Measurements from ENCODE around the gene MFSD12. TPM values are rescaled to one million over a fixed set of nuclear protein-coding genes. Genes with fewer than 3 reads are reported as not detected.

Gene MFSD12
- total and polyA plus RNA-seq, 2 of the 8 experiments (the other 6 are each of a cell fraction or from before 2014, with no cell fraction given) = 59.6 to 71.3 TPM

GRCh38 chr19:3586707-3587346, 29.4 kb upstream of the MFSD12 start:
- no peak overlapping the region for H3K27ac ChIP-seq (ENCODE audit: low read depth, low read length)
- no peak overlapping the region for H2BK120ac ChIP-seq (replicated peaks; ENCODE audit: low read depth, low read length)
- peaks cover 0 to 2% of the 10 kb centered on the region in 2 experiments for H4K20me1 ChIP-seq (replicated peaks in 1 of 2; ENCODE audit: control insufficient read depth in 1 of 2, insufficient read depth in 2 of 2, low read length in 2 of 2)
- no peak overlapping the region for H4K91ac ChIP-seq (replicated peaks; ENCODE audit: insufficient read length, low read length)
- DNase-seq (ENCODE audit: low read depth in 1 of 2, low spot score in 2 of 2) = no peak
- no peak overlapping the region for H3K4me3 ChIP-seq (ENCODE audit: extremely low read depth in 1 of 4, insufficient read depth in 2 of 4, low read depth in 3 of 4, low read length in 4 of 4)
- no peak overlapping the region for H2AFZ ChIP-seq (ENCODE audit: low read length)
- WGBS, 2 experiments (ENCODE audit: extremely low coverage in 1 of 2, insufficient coverage in 1 of 2, insufficient read length in 1 of 2, insufficient replicate concordance in 2 of 2, low coverage in 1 of 2, low lambda C conversion rate in 2 of 2, missing lambda C conversion rate in 1 of 2) = 83% methylated on average over 28 of the region's 31 CpGs; no CpG with 5 or more reads in 1 of the 2 experiments
- no peaks in the 10 kb centered on the region for H3K36me3 ChIP-seq (ENCODE audit: control insufficient read depth in 2 of 4, insufficient read depth in 4 of 4, low read length in 3 of 4)
- no peak overlapping the region for H2BK20ac ChIP-seq (ENCODE audit: low read length)
- H2BK15ac ChIP-seq (ENCODE audit: low read length) = no peak overlapping the region
- CTCF ChIA-PET (ENCODE audit: partially characterized antibody) = interaction anchor here (0.7 to 4.7 kb wide), 15 partner anchors 9 to 122 kb away, joined by 3 to 38 read pairs (median 5); partner anchors contain the start of genes TEKTIP1 and TJP3
- POLR2A ChIA-PET (ENCODE audit: partially characterized antibody) = interaction anchor here (1.4 to 1.8 kb wide), 3 partner anchors 8 to 11 kb away, joined by 3 to 7 read pairs (median 7); no protein-coding TSS in a partner anchor
- H3K23me2 ChIP-seq (ENCODE audit: low read depth, low read length) = peaks cover 5% of the 10 kb centered on the region; the same call in 1 of the 2 replicates
- H2BK12ac ChIP-seq (ENCODE audit: low read depth, low read length) = no peak overlapping the region
- no peak overlapping the region for H2AK5ac ChIP-seq (ENCODE audit: low read depth, low read length)
- no peaks in the 10 kb centered on the region for H3K79me1 ChIP-seq (ENCODE audit: low read depth, low read length)
- peaks cover 11 to 21% (median 14%) of the 10 kb centered on the region in 4 experiments; a peak in 6 of 7 replicates for H3K27me3 ChIP-seq (replicated peaks in 1 of 4; ENCODE audit: control insufficient read depth in 3 of 4, extremely low read depth in 1 of 4, insufficient read depth in 3 of 4, low read length in 3 of 4)
- H3K4ac ChIP-seq (replicated peaks; ENCODE audit: insufficient read length, low read depth, low read length) = no peak overlapping the region
- no peak for FAIRE-seq
- no peak overlapping the region for H3K18ac ChIP-seq (ENCODE audit: extremely low read depth, low read length)
- no peak overlapping the region for H3K23ac ChIP-seq (ENCODE audit: insufficient read length)
- no peak overlapping the region for H3K4me2 ChIP-seq (ENCODE audit: insufficient read depth in 1 of 2, low read depth in 2 of 2, low read length in 2 of 2)
- no peak overlapping the region for H4K5ac ChIP-seq (ENCODE audit: insufficient read length, low read depth, low read length)
- no peaks in the 10 kb centered on the region for H3K79me2 ChIP-seq (ENCODE audit: control insufficient read depth in 1 of 2, insufficient read depth in 2 of 2, low read length in 2 of 2)
- H2BK5ac ChIP-seq (ENCODE audit: low read depth, low read length) = no peak overlapping the region
- peaks cover 0 to 4% (median 0%) of the 10 kb centered on the region in 4 experiments; a peak in 3 of 7 replicates for H3K4me1 ChIP-seq (replicated peaks in 1 of 4; ENCODE audit: control insufficient read depth in 3 of 4, insufficient read depth in 4 of 4, low read length in 3 of 4)
- no peak overlapping the region for H3K14ac ChIP-seq (ENCODE audit: insufficient read length)
- no peak overlapping the region for H3K56ac ChIP-seq (replicated peaks; ENCODE audit: insufficient read length, low read depth, low read length)
- peaks cover 4 to 6% of the 10 kb centered on the region in 2 experiments; a peak in 3 of 4 replicates for H3K9me3 ChIP-seq (ENCODE audit: insufficient read depth in 2 of 2, low read depth in 1 of 2, low read length in 1 of 2)
- peak overlapping the region; percentile 75 for H4K8ac ChIP-seq (ENCODE audit: extremely low read depth, insufficient read depth, low read length)
- no peak overlapping the region for H3K9ac ChIP-seq (replicated peaks in 1 of 4; ENCODE audit: extremely low read depth in 1 of 4, low read depth in 3 of 4, low read length in 3 of 4)
- TF ChIP-seq KDM4A (IDR thresholded peaks at IDR 0.05; ENCODE audit: low read depth, low read length, severe bottlenecking) (no peak), SIN3A (conservative IDR thresholded peaks at IDR 0.05 in 1 of 2, IDR thresholded peaks at IDR 0.05 in 1 of 2; ENCODE audit: low read depth in 1 of 2, low read length in 2 of 2) (no peak), SP4 (IDR thresholded peaks at IDR 0.05; ENCODE audit: low read length) (no peak), GABPA (IDR thresholded peaks at IDR 0.05; ENCODE audit: borderline replicate concordance, insufficient read depth, low read length) (no peak), SIRT6 (IDR thresholded peaks at IDR 0.05; ENCODE audit: low read length) (no peak), MAFK (IDR thresholded peaks at IDR 0.05; ENCODE audit: low read depth, low read length) (no peak), PHF8 (conservative IDR thresholded peaks at IDR 0.05; ENCODE audit: low read depth, low read length) (no peak), RFX5 (IDR thresholded peaks at IDR 0.05; ENCODE audit: borderline replicate concordance, low read depth, low read length) (no peak), TBP (IDR thresholded peaks at IDR 0.05; ENCODE audit: low read depth, low read length) (no peak), YY1 (IDR thresholded peaks at IDR 0.05; ENCODE audit: low read depth, low read length) (no peak), ASH2L (IDR thresholded peaks at IDR 0.05; ENCODE audit: low read length) (no peak), GTF2F1 (IDR thresholded peaks at IDR 0.05; ENCODE audit: borderline replicate concordance, low read depth, low read length) (no peak)
- TF ChIP-seq, protein P1, sequence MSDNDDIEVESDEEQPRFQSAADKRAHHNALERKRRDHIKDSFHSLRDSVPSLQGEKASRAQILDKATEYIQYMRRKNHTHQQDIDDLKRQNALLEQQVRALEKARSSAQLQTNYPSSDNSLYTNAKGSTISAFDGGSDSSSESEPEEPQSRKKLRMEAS (IDR thresholded peaks at IDR 0.05) = no peak

Data from H1 (cell line).